Fibroblast of skin of left biceps (primary cell): ENCODE measurements around the gene SLCO4A1.

Experiments used
- DNase-seq, 2 experiments: peaks; one replicate each; pipeline ENCODE4 v3.0.0-alpha.2; 2013; ENCODE audit warnings: low read depth in 2 of 2

SLCO4A1 gene

DNA sequence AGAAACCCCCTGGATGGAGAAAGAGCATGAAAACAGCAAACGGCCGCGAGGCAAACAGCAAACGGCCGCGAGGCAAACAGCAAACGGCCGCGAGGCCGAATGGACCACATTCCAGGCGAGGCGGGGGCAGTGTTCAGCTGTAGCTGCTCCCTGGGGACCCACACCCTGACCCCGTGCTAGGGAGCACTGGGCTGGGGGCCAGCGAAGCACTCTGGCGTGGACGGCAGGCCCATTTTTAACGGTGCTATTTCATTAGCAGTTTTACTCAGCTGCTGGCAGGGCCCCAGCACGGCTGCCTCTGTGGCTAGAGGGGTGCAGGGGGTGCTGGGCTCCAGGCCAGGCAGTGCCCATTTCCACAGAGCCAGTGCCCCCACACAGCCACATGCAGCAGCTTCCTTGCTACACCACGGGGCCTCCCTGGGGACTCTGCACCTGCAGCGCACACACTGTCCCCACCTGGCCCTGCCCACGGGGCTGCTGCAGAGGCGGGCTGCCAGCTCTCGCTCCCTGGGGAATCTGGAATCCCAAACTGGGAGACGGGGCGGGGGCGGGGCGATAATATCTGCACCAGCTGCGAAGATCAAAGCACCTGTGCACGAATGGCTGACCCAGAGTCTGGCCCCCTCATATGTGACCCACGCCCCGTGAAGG is 35.6 kb upstream of the SLCO4A1 start:
- no peak for DNase-seq

DNA sequence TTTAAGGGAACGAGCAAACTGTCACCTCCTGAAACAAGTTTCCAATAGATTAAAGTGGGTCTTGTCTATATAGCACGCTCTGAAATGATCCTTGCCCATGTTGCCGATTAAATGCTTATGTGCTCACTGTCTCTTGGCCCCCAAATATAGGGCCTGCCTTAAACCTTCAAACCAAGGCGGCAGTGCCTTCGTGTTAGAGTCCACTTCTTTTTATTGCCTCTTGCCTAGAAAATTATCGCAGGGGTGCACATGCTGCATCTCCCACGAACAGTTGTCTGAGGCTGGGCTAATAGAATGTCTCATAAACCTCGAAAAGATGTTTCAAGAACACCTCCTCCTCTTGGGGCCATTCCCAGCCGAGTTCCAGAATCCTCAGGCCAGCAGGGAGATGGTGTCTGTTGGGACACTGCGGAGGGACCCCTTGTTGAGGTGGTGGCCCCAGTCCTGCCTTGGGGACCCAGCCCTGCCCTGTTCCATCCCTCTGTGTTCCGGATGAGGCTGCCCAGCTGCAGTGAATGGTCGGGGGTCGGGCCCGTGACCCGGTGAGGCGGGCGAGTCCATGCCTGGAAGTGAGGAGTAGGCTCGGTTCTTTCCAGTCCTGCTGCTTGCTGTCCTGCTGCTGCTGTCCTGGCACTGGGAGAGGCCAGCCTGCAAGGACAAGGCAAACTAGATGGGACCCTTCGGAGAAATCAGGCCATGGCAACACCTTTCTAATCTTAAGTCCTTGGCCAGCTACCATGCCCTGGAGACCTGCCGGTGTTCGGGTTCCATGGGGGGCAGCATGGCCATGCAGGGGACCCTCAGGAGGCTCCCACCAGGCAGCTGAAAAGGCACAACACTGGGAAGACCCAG is 34.7 kb upstream of the SLCO4A1 start:
- DNase-seq = no peak

DNA sequence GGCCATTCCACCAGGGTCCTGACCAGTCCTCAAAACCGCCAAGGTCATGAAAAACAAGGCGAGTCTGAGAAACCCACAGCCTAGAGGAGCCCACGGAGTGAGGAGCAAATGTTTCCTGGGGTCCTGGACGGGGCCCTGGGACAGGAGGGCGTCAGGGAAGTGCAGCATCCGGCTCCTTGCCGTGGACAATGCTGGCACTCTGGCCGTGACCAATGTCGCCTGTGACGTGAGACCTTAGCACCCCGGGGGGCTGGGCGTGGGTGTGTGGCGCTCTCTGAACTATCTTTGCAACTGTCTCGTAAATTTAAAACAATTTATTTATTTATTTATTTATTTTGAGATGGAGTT is 34.1 kb upstream of the SLCO4A1 start:
- DNase-seq = no peak

DNA sequence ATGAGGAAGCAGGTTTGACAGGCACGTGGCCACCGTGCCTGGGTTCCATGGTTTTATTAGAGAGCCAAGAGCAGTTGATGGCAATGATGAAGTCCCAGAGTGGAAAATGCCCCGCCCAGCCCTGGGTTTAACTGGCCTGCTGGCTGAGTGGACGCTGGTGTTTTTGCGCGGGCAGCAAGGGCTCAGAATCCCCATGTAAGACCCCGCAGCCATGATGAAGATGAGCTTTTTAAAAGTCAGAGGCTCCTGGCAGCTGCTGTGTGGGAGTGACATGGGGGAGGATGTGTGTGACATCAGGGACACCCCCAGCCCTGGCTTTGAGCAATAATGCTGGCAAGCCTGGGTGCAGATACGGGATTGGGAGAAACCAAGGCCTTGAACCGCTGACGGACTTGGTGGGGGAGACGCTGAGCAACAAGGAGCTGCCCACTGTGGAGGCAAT is 33.0 kb upstream of the SLCO4A1 start:
- DNase-seq = no peak

DNA sequence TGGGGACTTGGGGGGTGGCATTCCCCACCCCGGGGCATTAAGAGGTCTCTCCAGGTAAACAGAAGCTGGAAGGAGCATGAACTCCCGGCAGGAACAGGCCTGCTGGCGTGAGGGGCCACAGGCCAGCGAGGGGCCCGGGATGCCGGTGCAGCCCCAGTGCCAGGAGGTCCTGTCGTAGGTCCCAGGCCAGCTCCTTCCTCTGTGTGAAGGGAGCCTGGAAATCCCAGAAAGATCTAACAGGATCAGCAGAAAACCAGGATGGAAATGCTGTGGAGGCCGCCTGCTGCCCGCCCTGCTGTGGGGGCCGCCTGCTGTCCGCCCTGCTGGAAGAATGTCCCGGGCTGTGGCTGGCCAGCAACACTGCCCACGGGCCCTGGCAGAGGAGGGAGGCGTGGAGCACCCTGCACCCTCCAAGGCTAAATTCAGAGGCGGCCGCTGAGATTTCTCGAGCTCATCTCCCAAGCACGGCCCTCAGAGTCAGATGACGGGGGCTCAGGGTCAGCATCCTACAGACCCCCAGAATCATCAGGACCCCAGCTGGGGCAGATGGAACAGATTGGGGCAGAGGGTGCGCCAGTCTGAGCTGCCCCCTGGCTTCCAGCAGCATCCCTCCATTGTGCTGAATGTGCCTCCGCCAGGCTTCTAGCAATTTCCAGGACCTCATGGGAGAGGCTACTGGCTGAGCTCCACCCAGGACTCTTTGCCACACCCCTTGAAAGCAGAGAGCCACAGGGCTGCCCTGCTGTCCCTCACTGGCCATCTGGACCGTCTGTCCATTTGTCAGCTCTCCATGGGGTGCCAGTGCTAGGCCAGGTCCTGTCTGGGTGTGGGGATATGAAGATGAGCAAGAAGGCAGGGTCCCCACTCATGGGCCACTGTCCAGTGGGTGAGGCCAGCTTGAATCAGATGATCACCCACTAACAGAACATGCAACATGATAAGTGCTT is 32.2 kb upstream of the SLCO4A1 start:
- no peak for DNase-seq

DNA sequence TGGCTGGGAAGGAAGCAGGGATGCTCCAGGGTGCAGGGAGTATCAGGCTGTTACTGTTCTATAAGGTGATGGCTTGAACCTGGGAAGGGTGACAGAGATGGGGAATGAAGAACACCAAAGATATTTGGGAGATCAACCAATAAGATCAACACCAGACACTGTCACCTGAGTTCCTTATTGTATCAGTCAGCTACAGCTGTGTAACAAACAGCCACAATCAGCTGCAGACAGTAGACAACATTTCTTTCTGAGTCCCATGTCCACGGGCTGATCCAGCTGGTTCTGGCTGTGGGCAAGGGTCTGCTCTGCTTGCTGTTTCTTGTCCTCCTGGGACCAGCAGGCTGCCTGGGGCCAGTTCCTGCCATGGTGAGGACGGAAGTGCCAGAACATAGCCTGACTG is 31.3 kb upstream of the SLCO4A1 start:
- DNase-seq = no peak

DNA sequence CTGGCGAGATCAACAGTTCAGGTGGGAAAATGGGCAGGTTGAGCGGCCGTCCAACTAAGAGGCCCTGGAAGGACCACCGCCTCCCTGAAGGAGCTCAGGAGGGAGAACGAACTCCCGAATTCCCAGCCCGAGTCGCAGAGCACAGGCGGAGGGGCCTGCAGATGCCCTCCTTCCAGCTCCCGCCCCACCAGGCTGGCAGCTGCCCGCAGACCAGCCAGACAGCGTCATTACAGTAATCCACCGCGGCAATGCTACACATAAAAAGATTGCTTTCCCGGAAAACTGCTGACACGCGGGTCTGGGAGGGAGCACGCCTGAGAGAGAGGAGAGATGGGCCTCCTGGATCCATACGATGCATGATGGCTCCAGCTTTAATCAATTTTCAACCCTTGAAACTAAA is 30.5 kb upstream of the SLCO4A1 start:
- DNase-seq = no peak

DNA sequence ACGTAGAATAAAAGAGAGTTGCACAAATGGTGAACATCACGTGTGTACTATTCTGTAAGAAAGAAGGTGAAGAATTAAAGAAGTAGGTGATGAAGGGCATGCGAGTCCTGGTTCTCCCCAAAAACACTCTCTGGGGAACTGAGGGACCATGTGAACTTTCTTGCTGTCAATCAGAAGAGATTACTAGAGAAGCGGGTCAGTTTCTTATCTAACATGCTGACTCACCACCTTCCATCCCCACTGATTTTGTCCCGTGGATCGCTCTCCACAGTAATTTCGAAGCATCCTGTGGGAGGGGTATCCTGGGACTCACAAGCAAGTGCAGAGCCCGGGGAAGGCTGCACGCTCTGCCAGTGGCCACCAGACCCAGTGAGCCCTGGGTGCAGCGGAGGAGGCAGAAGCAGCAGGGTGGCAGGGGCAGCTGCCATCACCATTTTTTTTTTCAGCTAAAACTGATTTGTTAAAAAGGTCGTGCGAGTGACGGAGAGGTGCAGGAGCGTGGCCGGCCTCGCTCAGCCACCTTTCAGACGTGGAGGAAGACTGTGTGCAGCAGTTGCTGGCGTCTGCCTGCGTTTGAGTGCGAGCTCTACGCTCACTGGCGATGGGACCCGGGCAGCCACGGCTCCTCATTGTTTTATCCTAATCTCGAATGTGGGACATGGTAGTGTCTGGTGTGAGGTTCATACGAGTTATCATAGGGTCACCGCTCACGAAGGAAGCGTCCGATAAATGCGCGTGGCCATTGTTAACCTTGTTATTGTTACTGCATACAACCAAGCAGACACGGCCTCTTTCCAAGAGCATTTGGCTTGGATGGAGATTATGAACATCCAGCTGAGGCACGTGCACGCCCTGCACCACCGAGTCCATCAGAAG is 28.0 kb upstream of the SLCO4A1 start:
- no peak for DNase-seq

DNA sequence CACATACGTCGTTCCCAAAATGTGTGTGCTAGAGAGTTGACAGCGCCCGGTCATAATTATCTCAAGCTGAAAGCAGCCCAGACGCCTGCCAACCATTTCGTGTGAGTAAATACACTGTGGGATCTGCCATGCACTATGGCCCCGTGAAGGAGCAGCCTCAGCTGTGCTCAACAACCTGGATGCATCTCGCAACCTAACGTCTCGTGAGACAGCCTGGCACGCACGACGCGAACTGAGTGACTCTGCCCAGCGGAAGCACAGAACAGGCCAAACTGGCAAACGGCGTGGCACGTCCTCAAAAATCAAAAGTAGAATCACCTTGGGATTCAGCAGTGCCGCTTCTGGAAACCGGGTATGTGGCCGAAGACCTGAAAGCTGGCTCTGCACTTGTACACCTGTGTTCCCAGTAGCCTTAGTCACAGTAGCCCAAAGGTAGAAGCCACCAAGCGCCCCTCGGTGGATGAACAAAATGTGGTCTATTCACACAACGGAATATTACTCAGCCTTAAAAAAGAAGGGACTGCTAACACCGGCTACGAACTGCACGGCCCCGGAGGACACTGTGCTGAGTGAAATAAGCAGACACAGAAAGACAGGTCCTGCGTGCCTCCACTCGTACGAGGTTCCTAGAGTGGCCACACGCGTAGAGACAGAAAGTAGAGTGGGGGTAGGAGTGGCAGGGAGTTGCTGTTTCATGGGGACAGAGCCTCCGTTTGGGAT is 27.2 kb upstream of the SLCO4A1 start:
- no peak for DNase-seq

DNA sequence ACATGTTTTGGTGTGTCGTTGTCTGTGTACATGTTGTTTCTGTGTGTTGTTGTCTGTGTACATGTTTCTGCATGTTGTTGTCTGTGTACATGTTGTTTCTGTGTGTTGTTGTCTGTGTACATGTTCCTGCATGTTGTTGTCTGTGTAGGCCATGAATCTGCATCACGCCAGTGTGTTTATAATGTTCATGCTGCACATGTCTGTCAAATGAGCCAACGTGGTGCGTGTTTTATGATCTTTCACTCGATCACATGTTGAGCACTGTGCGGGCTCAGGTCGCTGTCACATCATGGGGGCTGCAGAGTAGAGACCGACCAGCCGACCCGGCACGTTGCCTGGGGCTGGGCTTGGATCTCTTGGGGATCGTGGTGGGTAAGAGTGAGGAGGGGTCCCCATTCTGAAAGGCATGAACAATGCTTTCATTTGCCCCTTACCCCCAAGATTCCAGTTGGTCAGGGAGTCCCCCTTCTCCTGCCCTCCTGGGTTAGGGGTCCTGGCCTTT is 26.5 kb upstream of the SLCO4A1 start:
- DNase-seq = no peak

DNA sequence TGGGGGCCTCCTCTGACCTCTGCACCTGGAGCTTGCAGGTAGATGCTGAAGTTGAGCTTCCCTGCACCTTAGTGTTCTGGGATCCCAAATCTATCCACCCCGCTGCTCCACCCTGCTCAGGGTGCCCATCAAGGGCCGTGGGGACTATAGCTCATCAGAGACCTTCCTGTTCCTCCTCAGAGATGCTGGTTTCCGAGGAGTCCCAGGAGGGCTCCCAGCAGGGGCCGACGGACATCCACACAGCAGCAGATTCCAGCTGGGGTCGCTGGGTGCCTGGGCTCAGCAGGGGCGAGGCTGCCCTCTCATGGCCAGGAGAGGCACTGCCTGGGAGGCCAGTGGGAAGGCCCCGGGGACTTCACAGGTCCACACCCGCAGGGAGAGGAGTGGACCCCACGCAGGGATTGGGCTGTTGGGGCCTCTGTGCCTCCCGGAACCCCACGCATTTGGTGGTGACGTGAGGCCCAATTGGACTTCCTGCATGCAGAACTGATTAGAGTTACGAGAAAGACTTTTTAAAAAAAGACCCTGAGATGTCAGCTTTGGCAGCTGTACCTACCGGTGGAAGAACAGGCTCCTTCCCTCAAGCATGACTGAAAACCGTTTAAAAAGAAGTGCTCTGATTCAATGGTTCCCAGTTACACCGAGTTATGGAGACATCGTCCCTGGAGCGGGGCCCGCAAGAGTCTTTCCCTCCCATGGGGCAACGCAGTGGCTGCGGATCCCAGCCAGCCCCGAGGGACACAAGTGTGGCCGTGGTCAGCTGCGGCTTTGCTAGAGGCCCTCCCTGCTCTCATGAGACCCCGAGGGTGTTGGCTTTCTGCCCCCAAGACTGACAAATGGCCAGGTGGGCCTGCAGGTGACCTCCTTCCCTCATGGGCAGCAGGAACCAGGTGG is 25.3 kb upstream of the SLCO4A1 start:
- DNase-seq = no peak

DNA sequence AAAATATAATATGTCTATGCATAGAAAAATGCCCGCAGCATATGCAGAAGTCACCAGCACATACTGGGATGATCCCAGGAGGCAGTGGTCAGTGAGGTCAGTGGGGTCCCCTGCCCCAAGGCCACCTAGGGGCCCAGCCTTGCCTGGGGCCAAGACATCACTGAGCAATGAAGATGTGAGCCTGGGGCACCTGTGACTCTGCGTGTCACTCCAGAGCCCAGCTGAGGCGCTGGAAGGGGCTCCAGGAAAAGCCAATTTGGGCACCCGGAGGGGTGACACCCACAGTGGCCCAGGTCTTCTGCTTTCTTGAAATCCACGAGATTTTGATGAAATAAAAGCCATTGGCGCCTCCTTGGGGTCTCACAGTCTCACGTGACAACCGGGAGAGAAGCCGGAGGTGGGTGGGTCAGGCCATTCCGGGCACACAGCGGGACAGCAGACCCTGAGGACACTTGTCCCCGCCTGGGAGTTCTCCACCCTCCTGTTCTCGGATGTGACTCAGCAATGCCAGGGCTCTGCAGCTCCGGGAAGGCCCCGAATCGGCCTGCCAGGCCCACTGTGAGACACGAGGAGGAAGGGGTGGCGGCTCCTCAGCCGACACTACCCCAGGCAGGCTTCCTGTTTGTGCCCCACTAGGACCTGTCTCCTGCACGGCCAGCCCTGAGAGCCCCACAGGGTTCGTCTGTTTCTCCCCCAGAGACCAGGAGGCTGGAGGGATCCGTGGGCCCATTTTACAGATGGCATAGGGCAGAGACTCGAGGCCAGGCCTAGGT is 24.4 kb upstream of the SLCO4A1 start:
- no peak for DNase-seq

DNA sequence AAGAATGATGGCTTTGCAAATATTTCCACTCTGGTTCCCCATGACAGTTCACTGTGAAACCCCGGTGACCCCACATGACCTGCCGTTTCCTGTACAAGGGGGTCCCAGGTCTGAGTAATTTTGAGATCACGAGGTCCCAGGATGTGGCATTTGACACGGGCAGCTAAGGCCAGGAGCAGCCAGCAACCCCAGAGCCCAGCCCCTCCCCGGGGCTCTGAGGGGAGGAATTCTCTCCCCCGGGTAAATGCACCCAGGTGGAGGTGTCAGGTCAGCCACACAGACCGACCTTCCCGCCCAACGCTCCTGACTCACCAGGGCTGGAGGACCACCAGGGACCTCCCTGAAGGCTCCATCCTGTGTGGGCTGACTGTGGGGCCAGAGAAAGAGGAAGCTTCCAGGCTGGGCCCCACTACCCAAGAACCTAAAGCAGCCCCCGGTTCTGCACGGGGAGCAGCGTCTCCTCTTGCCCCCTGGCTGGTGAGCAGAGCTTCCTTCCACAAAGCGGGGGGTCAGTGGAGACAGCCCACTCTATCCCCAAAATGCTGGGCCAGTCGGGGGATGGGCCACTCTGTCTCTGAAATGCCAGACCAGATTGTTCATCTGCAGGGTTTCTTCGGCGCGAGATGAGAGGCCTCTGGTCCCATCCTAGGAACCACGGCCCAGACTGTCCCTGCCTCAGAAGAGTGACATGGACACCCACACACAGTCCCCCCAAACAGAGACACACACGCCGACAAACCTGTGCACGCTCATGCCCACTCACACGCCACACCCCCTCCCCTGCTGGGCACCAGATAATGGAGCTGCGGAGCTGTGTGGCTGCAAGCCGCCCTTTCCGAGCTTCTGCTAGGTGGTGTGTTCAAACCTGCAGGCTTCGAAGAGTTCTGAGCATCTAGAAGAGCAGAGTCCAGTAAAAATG is 23.4 kb upstream of the SLCO4A1 start:
- no peak for DNase-seq

DNA sequence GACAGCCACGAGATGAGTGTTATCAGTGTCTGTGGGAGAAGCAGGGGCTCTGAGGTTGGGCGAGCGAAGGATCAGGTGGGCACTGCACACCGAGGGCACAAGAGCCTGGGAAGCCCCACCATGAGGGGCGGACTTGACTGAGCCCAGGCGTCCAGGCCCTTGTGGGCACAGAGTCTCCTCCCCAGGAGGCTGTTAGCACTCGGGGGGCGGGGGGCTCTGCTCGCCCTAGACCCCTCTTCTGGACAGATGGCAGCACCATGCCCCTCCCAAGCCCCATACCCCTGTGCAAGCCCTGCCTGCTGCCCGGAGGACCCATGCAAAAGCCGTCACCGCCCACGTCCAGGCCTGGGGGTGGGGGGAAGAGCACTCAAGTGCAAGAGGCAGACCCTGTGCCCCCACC is 21.7 kb upstream of the SLCO4A1 start:
- DNase-seq = no peak

DNA sequence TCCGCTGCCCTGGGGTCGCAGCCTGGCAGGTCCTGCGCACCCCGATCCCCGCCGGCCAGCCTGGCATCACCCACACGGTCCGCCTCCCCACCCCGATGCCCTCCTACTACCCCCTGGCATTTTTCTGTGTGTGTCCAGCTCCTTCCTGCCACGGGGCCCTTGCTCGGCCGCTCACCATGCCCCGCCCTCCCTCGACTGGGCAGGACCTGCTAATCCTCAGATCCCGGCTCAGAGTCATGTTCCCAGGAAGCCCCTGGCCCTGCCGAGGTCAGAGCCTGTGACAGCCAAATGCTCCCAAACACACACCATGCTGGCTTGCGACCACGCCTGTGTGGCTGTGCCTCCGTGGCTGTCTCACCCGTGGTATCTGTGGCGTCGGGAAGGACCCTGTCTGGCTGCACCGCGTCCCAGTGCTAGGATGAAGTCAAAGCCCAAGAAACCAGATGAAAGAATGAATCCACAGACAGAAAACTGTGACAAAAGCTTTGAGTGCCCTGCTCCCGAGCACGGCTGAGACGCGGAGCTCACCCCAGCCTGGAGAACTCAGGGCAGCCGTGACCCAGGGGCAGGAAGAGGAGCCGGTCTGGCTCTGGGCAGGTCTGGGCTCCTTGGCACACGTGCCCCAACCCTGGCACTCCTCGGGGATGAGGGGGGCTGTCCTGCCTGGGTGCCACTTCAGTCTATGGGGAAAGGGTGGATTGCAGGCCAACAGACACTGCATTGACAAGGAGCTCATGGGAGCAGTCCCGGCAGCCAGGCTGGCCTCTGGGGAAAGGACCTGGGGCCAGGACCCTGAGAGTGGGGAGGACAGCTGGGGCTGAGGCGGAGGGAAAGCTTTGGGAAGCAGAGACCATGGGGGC is 20.8 kb upstream of the SLCO4A1 start:
- no peak for DNase-seq

DNA sequence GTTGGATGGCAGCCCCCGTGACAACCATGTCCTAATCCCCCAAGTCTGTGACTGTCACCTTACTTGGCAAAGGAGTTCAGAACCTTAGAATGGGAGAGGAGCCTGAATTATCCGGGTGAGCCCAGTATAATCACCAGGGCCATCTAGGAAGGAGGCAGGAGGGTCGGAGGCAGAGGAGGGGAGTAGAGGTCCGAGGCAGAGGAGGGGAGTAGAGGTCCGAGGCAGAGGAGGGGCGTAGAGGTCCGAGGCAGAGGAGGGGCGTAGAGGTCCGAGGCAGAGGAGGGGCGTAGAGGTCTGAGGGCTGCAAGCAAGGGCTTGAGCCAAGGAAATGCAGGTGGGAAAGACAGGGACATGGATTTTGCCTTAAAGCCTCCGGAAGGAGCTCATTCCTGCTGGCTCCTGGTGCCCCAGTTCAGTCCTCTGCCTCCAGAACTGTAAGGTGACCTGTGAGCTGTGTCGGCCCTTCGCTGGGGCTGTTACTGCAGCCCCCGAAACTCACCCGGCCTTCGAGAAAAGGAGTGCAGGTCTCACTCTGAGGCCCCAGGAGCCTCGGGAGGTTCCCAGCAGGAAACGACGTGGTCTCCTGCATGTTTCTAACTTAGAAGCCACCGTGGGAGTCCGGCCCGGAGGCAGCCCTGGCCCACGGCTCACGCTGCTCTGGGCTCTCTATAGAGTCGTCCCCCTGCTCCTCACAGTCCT is 20.0 kb upstream of the SLCO4A1 start:
- DNase-seq = no peak
